IPS DF 6.9 (cell line): ENCODE measurements around the gene CAMTA1.
"Not testable (repeated sequence)": the region's sequence is repeated elsewhere in the genome, so short reads cannot be mapped to it uniquely, and the experiment has no call there.

Source experiments
- DNase-seq: peaks from one replicate; pipeline ENCODE4 v3.0.0-alpha.2; 2013; ENCODE audit warnings: low read depth, low spot score
- H3K27ac ChIP-seq: one replicate; pipeline ENCODE4 v1.5.1; 2013; ENCODE audit warnings: low read length, control low read depth
- H3K27me3 ChIP-seq: 2 replicates; pipeline ENCODE4 v1.6.1; 2013; ENCODE audit warnings: mild to moderate bottlenecking, low read length; ENCODE audit not compliant: control insufficient read depth, insufficient read depth
- H3K36me3 ChIP-seq: 2 replicates; pipeline ENCODE4 v1.6.1; 2013; ENCODE audit warnings: low read length; ENCODE audit not compliant: control insufficient read depth, insufficient read depth
- H3K4me1 ChIP-seq: 2 replicates; pipeline ENCODE4 v1.6.1; 2013; ENCODE audit warnings: low read length; ENCODE audit not compliant: control insufficient read depth, insufficient read depth
- H3K4me3 ChIP-seq: 2 replicates; pipeline ENCODE4 v1.5.1; 2013; ENCODE audit warnings: mild to moderate bottlenecking, low read length
- H3K9me3 ChIP-seq: 2 replicates; pipeline ENCODE4 v1.6.1; 2013; ENCODE audit warnings: low read length, inconsistent platforms; ENCODE audit not compliant: control insufficient read depth, insufficient read depth
- WGBS: extraction: QIAGEN DNeasy Blood & Tissue Kit; methylation state at CpG from one replicate; pipeline ENCODE4 v1.1.7; 2013; ENCODE audit warnings: mixed read lengths, missing lambda C conversion rate; ENCODE audit not compliant: insufficient read length, insufficient coverage; 5-methylcytosine and 5-hydroxymethylcytosine counted together

The CAMTA1 gene

DNA sequence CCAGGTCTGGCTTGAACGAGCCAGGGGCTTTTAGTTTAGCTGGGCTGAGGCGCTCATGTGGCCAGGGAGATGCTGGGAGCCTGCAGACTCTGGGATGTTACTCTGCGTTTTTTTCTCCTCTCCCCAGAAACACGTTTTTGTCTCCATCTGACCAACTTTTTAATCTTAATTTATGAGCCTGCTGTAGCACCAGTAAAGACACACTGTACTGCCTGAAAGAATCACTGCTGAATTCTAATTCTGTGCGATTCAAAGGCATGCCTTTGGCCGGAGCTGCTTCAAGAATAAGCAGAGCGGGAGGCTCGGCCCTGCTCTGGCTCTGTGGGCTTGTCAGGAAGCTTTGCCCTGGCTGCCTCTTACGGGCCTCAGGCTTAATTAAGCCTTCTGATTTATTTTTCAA, 129.5 kb downstream of the CAMTA1 start:
- H3K27me3 ChIP-seq: no peaks in the 10 kb centered on the region
- H3K27ac ChIP-seq: no peak overlapping the region
- H3K36me3 ChIP-seq: no peaks in the 10 kb centered on the region
- no peak for DNase-seq
- no peaks in the 10 kb centered on the region for H3K9me3 ChIP-seq
- no peak overlapping the region for H3K4me3 ChIP-seq
- no CpG with 5 or more reads among the region's 9 CpGs for WGBS
- no peaks in the 10 kb centered on the region for H3K4me1 ChIP-seq

DNA sequence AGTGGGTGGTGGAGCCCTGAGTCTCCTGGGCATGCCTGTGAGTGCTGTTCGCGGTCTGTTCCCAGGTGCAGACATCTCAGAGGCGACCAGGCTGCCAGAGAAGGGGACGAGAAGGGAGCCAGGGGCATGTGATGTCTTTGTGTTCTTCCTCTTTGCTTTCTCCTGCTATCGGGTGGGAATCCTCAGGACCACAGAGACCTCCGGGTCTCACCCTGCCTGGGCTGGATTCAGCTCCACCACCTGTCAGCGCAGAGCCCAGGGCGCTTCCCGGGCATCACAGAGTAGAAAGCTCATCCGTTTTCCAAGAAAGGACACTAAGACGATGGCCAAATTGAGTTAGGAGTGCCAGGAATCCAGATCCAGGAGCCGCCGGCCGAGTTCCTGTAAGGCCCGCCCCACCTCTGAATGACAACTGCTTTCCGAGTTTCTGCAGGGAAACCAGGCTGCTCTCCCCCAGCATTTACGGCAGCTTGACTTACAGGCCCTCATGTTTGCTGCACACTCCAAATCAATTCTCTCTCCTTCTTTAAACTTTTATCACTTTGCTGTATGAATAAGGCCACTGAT, 130.8 kb downstream of the CAMTA1 start:
- no peaks in the 10 kb centered on the region for H3K9me3 ChIP-seq
- no peaks in the 10 kb centered on the region for H3K27me3 ChIP-seq
- no CpG with 5 or more reads among the region's 17 CpGs for WGBS
- H3K36me3 ChIP-seq: no peaks in the 10 kb centered on the region
- no peak for DNase-seq
- H3K4me3 ChIP-seq: no peak overlapping the region
- H3K27ac ChIP-seq: no peak overlapping the region
- no peaks in the 10 kb centered on the region for H3K4me1 ChIP-seq

DNA sequence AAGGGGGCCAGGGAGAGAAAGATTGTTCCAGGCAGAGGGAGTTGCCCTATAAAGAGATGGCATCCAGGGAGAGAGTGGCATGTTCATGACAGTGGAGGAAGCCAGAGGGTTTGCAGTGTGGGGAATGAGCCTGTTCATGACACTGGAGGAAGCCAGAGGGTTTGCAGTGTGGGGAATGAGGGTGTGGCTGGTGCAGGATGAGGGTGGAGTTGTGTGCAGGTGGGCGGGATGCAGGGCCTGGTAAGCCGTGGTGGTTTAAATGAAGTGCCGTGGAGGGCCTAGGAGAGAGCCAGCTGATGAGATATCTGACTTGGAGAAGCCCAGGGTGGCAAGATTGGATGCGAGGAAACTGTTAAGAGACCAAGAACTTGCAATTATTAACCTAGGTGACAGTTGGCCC, 131.8 kb downstream of the CAMTA1 start:
- Histone ChIP-seq H3K36me3 (no peaks in the 10 kb centered on the region), H3K27ac (no peak overlapping the region)
- no CpG with 5 or more reads among the region's 4 CpGs for WGBS

DNA sequence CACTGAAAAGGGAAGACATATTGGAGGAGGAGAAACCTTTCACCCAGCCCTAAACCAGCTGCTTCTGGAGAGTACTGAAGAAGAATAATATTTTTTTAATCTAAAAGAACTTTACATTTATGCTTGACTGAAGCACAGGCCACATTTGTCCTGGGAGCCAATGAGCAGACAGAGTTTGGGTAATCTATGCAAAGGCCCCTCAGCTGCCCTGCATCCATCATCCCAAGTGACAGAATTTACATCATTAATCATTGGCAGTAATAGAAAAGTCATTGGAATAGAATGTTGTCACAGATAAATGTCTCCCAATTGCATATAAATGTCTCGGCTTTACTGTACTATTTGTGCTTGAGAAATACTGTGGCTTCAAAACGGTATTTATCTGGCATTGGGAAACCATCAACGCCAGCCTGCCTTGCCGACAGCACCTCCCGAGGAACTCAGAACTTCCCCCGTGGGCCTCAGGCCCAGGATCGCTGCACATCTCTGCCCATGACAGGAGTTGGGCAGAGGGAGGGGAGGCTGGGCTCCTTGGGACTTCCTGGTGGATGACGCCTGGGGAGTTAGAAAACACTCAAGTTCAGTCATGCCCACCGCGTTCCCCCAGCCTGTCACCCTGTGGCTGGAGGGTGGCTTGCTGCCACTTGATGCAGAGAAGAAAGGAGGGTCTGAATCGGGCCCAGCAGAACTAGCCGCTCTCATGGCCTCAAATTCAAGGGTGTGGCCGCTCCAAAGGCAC, 133.1 kb downstream of the CAMTA1 start:
- Histone ChIP-seq H3K27me3 (no peaks in the 10 kb centered on the region), H3K27ac (no peak overlapping the region), H3K9me3 (no peaks in the 10 kb centered on the region), H3K36me3 (no peaks in the 10 kb centered on the region), H3K4me3 (no peak overlapping the region), H3K4me1 (no peaks in the 10 kb centered on the region)
- WGBS: no CpG with 5 or more reads among the region's 13 CpGs
- DNase-seq: no peak

More for the DNA sequence above, 131.8 kb downstream of the CAMTA1 start:
- Histone ChIP-seq H3K27me3 (no peaks in the 10 kb centered on the region), H3K9me3 (no peaks in the 10 kb centered on the region), H3K4me1 (no peaks in the 10 kb centered on the region), H3K4me3 (no peak overlapping the region)
- DNase-seq: no peak

DNA sequence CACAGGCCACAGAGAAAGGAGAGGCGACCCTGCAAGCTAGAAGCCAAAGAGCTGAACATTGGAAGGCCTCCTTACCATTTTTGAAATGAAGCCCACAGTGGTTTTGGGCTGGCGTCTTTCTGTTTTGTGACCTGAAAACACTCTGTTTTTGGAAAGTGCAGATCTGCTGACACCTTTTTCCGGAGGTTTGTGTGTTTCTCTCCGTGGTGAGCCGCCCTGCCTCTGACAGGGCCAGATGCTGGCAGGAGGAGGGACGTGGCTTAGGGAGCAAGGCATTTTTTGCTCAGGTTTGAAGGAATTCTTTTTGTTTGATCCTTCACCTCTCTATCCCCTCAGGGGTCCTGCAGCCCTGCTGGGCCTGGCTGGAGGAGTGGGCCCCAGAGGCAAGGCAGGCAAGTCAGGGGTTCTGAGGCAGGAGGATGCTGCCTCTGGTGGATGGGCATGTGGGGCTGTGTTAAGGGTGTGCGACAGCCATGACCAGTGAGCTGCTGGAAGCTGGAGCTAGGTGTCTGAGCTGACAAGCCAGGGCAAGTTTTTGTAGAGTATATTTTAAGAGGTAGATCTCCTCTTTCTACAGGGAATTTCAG, 133.8 kb downstream of the CAMTA1 start:
- Histone ChIP-seq H3K27me3 (no peaks in the 10 kb centered on the region), H3K4me1 (no peaks in the 10 kb centered on the region), H3K4me3 (no peak overlapping the region), H3K9me3 (no peaks in the 10 kb centered on the region), H3K27ac (no peak overlapping the region), H3K36me3 (no peaks in the 10 kb centered on the region)
- no CpG with 5 or more reads among the region's 7 CpGs for WGBS
- no peak for DNase-seq

DNA sequence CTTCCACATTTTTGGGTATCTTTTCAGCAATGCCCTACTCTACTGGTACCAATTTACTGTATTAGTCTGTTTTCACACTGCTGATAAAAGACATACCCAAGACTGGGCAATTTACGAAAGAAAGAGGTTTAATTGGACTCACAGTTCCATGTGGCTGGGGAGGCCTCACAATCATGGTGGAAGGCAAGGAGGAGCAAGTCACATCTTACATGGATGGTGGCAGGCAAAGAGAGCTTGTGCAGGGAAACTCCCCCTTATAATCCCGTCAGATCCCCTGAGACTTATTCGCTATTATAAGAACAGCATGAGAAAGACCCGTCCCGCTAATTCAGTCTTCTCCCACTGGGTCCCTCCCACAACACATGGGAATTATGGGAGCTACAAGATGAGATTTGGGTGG, 136.3 kb downstream of the CAMTA1 start:
- H3K36me3 ChIP-seq, H3K9me3 ChIP-seq, H3K27me3 ChIP-seq, H3K4me1 ChIP-seq, H3K27ac ChIP-seq, DNase-seq, H3K4me3 ChIP-seq: not testable (repeated sequence)
- WGBS: no CpG with 5 or more reads among the region's 5 CpGs

DNA sequence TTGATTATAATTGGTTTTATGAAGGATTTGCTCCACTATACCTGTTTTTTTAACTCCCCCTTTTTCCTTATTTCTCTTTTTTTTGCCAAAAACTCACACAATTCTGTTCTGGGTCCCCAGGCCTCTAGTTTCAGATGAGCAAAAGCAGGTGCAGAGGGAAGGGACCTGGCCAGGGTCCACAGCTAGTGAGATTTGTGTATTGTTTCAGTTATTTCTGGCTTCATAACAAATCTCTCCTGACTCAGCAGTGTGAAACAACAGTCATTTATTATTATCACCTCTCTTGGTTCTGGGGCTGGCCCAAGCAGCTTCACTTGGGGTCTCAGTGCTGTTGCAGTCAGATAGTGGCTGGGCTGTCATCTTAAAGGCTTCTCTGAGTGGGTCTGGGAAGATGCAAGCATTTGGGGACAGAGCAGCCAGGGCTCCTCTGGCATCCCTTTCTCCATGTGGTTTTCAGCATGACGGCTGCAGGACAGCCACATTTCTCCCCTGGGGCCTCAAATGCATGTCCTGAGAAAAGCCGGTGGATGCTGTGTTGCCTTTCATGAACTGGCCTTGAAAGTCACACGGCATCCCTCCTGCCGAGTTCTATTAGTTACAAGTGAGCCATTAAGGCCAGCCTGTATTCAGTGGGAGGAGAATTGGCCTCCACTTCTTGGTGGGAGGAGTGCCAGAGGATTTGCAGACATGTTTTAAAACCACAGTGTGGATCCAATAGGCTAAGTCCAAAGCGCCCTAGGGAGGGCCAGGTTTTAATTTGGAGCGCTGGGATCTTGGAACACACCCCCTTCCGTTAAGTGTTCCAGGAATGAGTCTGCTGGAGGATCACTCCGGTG, 137.1 kb downstream of the CAMTA1 start:
- Histone ChIP-seq H3K4me1 (no peaks in the 10 kb centered on the region), H3K4me3 (no peak overlapping the region), H3K36me3 (no peaks in the 10 kb centered on the region), H3K27me3 (no peaks in the 10 kb centered on the region), H3K9me3 (no peaks in the 10 kb centered on the region), H3K27ac (no peak overlapping the region)
- DNase-seq: no peak
- WGBS: no CpG with 5 or more reads among the region's 8 CpGs

DNA sequence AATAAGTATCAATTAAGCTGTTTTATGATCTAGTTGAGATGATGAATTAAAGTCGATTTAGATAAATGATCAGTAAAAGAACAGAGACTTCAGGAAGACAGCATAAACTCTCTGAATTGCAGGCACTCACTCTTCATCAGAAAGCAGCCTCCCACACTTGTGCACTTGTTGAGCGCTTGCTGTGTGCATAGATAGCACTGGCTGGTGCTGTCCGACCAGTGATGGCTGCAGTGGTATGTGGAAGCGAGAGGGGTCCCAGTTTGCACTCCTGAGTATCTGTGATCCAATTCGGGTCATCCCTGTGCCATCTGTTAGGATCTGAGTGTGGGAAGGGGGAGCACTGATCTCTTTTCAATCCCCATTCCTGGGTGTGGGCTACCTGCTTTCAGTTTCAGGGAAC, 137.8 kb downstream of the CAMTA1 start:
- DNase-seq: no peak
- Histone ChIP-seq H3K9me3 (no peaks in the 10 kb centered on the region), H3K27me3 (no peaks in the 10 kb centered on the region), H3K27ac (no peak overlapping the region), H3K36me3 (no peaks in the 10 kb centered on the region), H3K4me1 (no peaks in the 10 kb centered on the region), H3K4me3 (no peak overlapping the region)
- WGBS: 100% methylated on average over 1 of the region's 5 CpGs

DNA sequence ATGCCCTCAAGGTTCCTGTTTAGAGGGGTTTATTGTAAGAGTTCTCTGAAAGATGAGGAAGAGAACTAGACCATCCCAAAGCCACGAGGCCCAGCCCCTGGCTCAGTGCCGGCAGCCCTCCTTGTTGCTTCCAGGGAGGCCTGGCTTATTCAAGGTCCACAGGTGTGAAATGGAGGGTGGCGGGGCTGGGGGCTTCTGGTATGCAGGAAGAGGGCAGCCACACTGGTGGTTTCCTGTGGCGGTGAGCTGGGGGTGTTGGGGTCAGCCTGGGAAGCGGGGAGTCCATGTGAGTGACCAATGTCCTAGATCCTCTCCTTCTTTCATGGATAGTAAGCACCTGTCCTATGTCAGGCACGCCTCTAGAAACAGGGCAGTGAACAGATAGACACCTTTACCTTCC, 138.2 kb downstream of the CAMTA1 start:
- WGBS: no CpG with 5 or more reads among the region's 6 CpGs
- Histone ChIP-seq H3K4me3 (no peak overlapping the region), H3K27me3 (no peaks in the 10 kb centered on the region), H3K27ac (no peak overlapping the region), H3K9me3 (no peaks in the 10 kb centered on the region), H3K36me3 (no peaks in the 10 kb centered on the region), H3K4me1 (no peaks in the 10 kb centered on the region)
- DNase-seq: no peak
